ENCODE results near the gene KRTAP12-1. TPM values are rescaled to one million over a fixed set of nuclear protein-coding genes. Genes with fewer than 3 reads are reported as not detected.

KRTAP12-1 gene
- polyA plus RNA-seq, 3 donors = not detected

- Histone ChIP-seq H3K27me3 (ENCODE audit: control insufficient read depth in 2 of 2, insufficient read depth in 2 of 2, low read length in 2 of 2) (peaks cover 38 to 82% of the 10 kb centered on the region in 2 donors), H3K36me3 (replicated peaks in 1 of 2; ENCODE audit: control insufficient read depth in 1 of 2, insufficient read depth in 2 of 2, low read length in 2 of 2) (no peaks in the 10 kb centered on the region), H4K20me1 (ENCODE audit: insufficient read depth, low read length) (no peaks in the 10 kb centered on the region), H2AFZ (ENCODE audit: insufficient read depth, low read depth, low read length, poor library complexity, severe bottlenecking) (no peak overlapping the region), H3K4me3 (replicated peaks in 1 of 3; ENCODE audit: low read depth in 2 of 3, low read length in 3 of 3) (no peak overlapping the region), H3K27ac (ENCODE audit: low read depth in 1 of 2, low read length in 2 of 2) (no peak overlapping the region), H3K9me3 (replicated peaks in 1 of 2; ENCODE audit: control insufficient read depth in 1 of 2, insufficient read depth in 1 of 2, low read length in 2 of 2) (peaks cover 0 to 15% of the 10 kb centered on the region in 2 donors), H3K4me1 (ENCODE audit: control insufficient read depth in 1 of 2, insufficient read depth in 2 of 2, low read length in 2 of 2) (no peaks in the 10 kb centered on the region), H3K4me2 (replicated peaks; ENCODE audit: extremely low read depth, low read length, poor library complexity, severe bottlenecking) (no peak overlapping the region), H3K9ac (ENCODE audit: insufficient read depth, low read length, poor library complexity, severe bottlenecking) (no peak overlapping the region), H3K79me2 (ENCODE audit: insufficient read depth, low read length) (no peaks in the 10 kb centered on the region)
- Mint-ChIP-seq H3K27ac (peak overlapping the region in 1 of 7 donors; percentile 31), H3K4me3 (no peak overlapping the region), H3K4me1 (no peaks in the 10 kb centered on the region), H3K27me3 (ENCODE audit: low read depth in 3 of 3) (peaks cover 67 to 87% (median 76%) of the 10 kb centered on the region in 3 donors), H3K9me3 (peaks cover 0 to 16% (median 6%) of the 10 kb centered on the region in 7 donors), H3K36me3 (peaks cover 0 to 2% of the 10 kb centered on the region in 2 donors)
- 55% methylated on average over 1 of the region's 2 CpGs for WGBS (ENCODE audit: insufficient coverage)
- DNase-seq = no peak
- TF ChIP-seq, protein P1, sequence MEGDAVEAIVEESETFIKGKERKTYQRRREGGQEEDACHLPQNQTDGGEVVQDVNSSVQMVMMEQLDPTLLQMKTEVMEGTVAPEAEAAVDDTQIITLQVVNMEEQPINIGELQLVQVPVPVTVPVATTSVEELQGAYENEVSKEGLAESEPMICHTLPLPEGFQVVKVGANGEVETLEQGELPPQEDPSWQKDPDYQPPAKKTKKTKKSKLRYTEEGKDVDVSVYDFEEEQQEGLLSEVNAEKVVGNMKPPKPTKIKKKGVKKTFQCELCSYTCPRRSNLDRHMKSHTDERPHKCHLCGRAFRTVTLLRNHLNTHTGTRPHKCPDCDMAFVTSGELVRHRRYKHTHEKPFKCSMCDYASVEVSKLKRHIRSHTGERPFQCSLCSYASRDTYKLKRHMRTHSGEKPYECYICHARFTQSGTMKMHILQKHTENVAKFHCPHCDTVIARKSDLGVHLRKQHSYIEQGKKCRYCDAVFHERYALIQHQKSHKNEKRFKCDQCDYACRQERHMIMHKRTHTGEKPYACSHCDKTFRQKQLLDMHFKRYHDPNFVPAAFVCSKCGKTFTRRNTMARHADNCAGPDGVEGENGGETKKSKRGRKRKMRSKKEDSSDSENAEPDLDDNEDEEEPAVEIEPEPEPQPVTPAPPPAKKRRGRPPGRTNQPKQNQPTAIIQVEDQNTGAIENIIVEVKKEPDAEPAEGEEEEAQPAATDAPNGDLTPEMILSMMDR (IDR thresholded peaks at IDR 0.05) = no peak
- intact Hi-C loops (cut with micrococcal nuclease) = no loop called here
Observed at GRCh38 chr21:44718093-44718492, 36.1 kb upstream of the KRTAP12-1 start.

- TF ChIP-seq, protein P1 (IDR thresholded peaks at IDR 0.05) = no peak
- Histone ChIP-seq H4K20me1 (ENCODE audit: insufficient read depth, low read length) (no peaks in the 10 kb centered on the region), H3K36me3 (replicated peaks in 1 of 2; ENCODE audit: control insufficient read depth in 1 of 2, insufficient read depth in 2 of 2, low read length in 2 of 2) (no peaks in the 10 kb centered on the region), H3K9ac (ENCODE audit: insufficient read depth, low read length, poor library complexity, severe bottlenecking) (no peak overlapping the region), H3K9me3 (replicated peaks in 1 of 2; ENCODE audit: control insufficient read depth in 1 of 2, insufficient read depth in 1 of 2, low read length in 2 of 2) (peaks cover 0 to 23% of the 10 kb centered on the region in 2 donors), H3K4me3 (replicated peaks in 1 of 3; ENCODE audit: low read depth in 2 of 3, low read length in 3 of 3) (no peak overlapping the region), H2AFZ (ENCODE audit: insufficient read depth, low read depth, low read length, poor library complexity, severe bottlenecking) (no peak overlapping the region), H3K4me1 (ENCODE audit: control insufficient read depth in 1 of 2, insufficient read depth in 2 of 2, low read length in 2 of 2) (no peaks in the 10 kb centered on the region), H3K4me2 (replicated peaks; ENCODE audit: extremely low read depth, low read length, poor library complexity, severe bottlenecking) (no peak overlapping the region), H3K79me2 (ENCODE audit: insufficient read depth, low read length) (no peaks in the 10 kb centered on the region), H3K27ac (ENCODE audit: low read depth in 1 of 2, low read length in 2 of 2) (no peak overlapping the region), H3K27me3 (ENCODE audit: control insufficient read depth in 2 of 2, insufficient read depth in 2 of 2, low read length in 2 of 2) (peaks cover 41 to 84% of the 10 kb centered on the region in 2 donors)
- Mint-ChIP-seq H3K27me3 (ENCODE audit: low read depth in 3 of 3) (peaks cover 67 to 87% (median 76%) of the 10 kb centered on the region in 3 donors), H3K9me3 (peaks cover 0 to 12% (median 7%) of the 10 kb centered on the region in 7 donors), H3K4me1 (no peaks in the 10 kb centered on the region), H3K4me3 (no peak overlapping the region), H3K27ac (no peak overlapping the region), H3K36me3 (peaks cover 0 to 2% of the 10 kb centered on the region in 2 donors)
- intact Hi-C loops (cut with micrococcal nuclease) = no loop called here
- no peak for DNase-seq
Observed at GRCh38 chr21:44716984-44717383, 35.0 kb upstream of the KRTAP12-1 start.

Data from CD14-positive monocyte (primary cell).